ENCODE results near the gene ILF3. TPM values are rescaled to one million over a fixed set of nuclear protein-coding genes. Genes with fewer than 3 reads are reported as not detected.
A peak's percentile ranks its signal among the peaks of the same experiment; 100 is the strongest.

The ILF3 gene
- total RNA-seq, 2 donors from 2014 or later = 286 to 439 TPM

DNA sequence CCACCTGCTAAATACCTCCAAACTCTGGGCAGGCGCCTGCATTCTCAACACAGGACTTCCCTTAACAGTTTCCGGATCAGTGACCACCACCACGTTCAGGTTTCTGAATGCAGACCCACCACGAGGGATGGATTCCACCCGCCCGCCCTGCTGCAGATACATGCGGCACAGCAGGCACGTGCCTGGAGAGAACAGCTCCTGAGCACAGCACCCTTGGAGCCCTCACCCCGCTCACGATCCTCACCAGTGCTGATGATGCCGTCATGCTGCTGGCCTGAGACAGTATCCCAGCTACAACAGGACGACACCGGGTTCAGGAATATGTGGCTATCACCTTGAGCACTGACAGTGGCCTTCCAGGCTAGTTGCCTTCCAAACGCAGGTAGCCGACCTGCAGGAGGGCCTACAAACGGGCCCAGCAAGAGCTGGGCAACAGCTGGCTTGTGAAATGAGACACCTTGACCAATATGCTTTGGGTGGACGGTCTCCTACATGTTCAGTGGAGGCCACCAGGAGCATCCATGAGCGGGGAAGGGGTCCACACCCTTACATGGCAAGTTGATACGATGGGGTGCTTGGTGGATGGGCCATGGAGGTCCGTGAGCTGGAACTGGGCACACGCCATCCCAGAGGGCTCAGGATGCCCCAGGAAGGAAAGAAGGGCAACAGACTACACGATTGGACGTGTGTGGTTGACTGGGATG lies 37.2 kb downstream of the ILF3 start:
- Mint-ChIP-seq H3K27me3 (no peaks in the 10 kb centered on the region), H3K36me3 (ENCODE audit: low read depth) (peaks cover 55% of the 10 kb centered on the region), H3K9me3 (no peaks in the 10 kb centered on the region), H3K4me1 (peaks cover 5% of the 10 kb centered on the region), H3K4me3 (no peak overlapping the region), H3K27ac (peak overlapping the region; percentile 65)
- ATAC-seq (replicated peaks) = no peak

DNA sequence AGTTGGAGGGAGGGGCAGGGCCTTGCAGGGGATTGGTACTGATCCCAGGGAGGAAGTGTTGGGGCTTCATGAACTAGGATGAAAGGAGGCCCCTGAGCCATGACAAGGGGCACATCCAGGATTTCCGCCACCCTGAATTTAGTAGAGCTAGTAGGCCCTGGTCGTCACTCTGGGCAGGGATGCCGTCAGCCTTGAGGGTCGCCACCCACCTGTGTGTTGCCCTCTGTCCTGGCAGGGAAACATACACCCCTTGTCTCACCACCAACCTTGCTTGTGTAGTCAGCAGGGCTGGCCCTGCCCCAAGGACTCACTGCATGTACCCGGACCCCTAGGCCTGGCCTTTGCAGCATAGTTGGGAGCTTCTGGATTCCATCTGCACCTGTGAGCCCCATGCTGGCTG lies 37.7 kb downstream of the ILF3 start:
- ATAC-seq (replicated peaks) = no peak
- peak overlapping the region; percentile 65 for H3K27ac Mint-ChIP-seq
- H3K36me3 Mint-ChIP-seq (ENCODE audit: low read depth) = peaks cover 50% of the 10 kb centered on the region
- H3K27me3 Mint-ChIP-seq = no peaks in the 10 kb centered on the region
- peaks cover 5% of the 10 kb centered on the region for H3K4me1 Mint-ChIP-seq
- no peak overlapping the region for H3K4me3 Mint-ChIP-seq
- H3K9me3 Mint-ChIP-seq = no peaks in the 10 kb centered on the region

DNA sequence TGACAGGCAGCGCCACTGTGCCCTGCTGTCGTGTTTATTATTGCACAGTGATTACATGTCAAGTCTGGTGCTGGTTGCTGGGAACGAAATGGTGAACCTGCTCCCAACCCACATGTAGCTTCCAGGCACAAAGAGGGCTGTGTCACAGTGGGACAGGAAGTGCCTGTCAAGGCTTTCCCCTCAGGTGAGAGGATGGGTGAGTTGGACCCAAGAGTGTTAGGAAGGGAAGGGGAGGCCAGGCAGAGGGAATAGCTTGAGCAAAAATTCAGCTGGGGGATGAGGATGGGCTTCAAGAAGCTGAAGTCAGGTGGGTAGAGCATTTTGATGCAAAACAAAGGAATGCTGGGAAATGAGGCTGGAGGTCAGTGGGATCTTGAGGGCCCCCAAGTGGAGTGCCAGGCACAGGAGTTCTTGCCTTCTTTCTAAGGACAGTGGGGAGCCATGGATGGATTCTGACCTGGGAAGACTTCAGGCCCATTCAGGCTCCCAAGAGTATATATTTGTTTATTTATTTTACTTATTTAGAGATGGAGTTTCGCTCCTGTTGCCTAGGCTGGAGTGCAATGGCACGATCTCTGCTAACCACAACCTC lies 38.6 kb downstream of the ILF3 start:
- Mint-ChIP-seq H3K4me3 (no peak overlapping the region), H3K27me3 (no peaks in the 10 kb centered on the region), H3K27ac (no peak overlapping the region)

DNA sequence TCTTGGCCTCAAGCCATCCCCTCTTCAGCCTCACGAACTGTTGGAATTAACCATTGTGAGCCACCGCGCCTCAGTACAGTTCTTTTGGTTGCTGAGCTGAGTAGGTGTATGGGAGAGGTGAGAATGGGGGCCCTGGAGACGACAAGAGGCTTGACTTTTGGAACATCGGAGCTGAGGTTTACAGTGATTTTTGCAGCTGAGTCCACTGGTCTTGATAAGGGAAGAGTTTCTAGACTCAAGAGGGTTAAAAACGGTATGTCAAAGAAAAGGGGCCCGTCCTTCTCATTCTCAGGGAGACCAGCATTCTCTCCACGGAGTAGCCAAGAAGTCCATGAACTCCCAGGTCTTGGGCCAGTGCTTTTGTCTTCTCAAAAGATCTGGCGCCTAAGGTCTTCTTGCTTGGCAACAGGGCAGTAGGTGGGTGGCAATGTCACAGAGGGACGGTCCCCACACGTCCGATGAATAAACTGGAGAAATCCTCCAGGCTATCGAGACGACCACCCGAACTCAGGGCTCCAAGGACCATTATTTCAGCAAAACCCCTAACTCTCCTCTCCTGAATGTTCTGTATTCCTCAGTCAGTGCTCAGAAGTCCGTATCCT lies 40.7 kb downstream of the ILF3 start:
- no peak for ATAC-seq (replicated peaks)
- Mint-ChIP-seq H3K27me3 (no peaks in the 10 kb centered on the region), H3K9me3 (no peaks in the 10 kb centered on the region), H3K36me3 (ENCODE audit: low read depth) (peaks cover 21% of the 10 kb centered on the region), H3K4me3 (peak overlapping the region; percentile 83), H3K4me1 (peaks cover 5% of the 10 kb centered on the region), H3K27ac (no peak overlapping the region)

More for the DNA sequence above, 38.6 kb downstream of the ILF3 start:
- ATAC-seq (replicated peaks) = no peak
- Mint-ChIP-seq H3K4me1 (peaks cover 5% of the 10 kb centered on the region), H3K9me3 (no peaks in the 10 kb centered on the region), H3K36me3 (ENCODE audit: low read depth) (peaks cover 41% of the 10 kb centered on the region)

- no peak overlapping the region for H3K27ac Mint-ChIP-seq
- H3K36me3 Mint-ChIP-seq (ENCODE audit: low read depth) = peaks cover 12% of the 10 kb centered on the region
- no peaks in the 10 kb centered on the region for H3K9me3 Mint-ChIP-seq
- peaks cover 5% of the 10 kb centered on the region for H3K4me1 Mint-ChIP-seq
- peak; percentile 99 for ATAC-seq (replicated peaks)
- H3K4me3 Mint-ChIP-seq = peak overlapping the region; percentile 83
- H3K27me3 Mint-ChIP-seq = no peaks in the 10 kb centered on the region
Measured at GRCh38 chr19:10695401-10696398, 41.6 kb downstream of the ILF3 start.

GRCh38 chr19:10699650-10700335 lies 45.6 kb downstream of the ILF3 start:
- ATAC-seq (replicated peaks) = no peak
- H3K9me3 Mint-ChIP-seq = no peaks in the 10 kb centered on the region
- no peak overlapping the region for H3K4me3 Mint-ChIP-seq
- H3K36me3 Mint-ChIP-seq (ENCODE audit: low read depth) = no peaks in the 10 kb centered on the region
- no peaks in the 10 kb centered on the region for H3K27me3 Mint-ChIP-seq
- H3K27ac Mint-ChIP-seq = no peak overlapping the region
- H3K4me1 Mint-ChIP-seq = peaks cover 10% of the 10 kb centered on the region

DNA sequence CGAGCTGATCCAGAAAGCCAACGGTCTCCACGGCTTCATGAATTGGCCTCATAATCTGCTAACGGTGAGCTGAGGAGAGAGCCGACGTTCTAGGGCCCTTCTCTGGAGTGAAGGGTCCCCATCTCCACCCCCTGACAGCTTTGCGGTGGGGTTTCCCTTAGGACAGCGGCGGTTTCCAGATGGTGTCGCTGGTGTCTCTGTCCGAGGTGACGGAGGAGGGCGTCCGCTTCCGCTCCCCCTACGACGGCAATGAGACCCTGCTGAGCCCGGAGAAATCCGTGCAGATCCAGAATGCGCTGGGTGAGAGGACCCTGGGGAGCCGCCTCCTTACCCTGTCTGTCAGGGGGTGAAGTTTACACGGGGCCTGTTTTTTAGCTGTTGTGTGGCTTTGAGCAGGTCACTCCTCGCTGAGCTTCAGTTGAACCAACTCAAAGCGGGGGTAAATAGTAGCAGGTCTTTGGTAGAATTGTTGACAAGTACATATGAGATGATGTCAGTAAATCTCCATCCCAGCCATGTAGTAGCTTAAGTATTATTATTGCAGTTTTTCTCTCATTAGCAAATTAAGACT lies 47.9 kb downstream of the ILF3 start:
- ATAC-seq (replicated peaks) = peak; percentile 18
- H3K36me3 Mint-ChIP-seq (ENCODE audit: low read depth) = peaks cover 10% of the 10 kb centered on the region
- H3K27ac Mint-ChIP-seq = peak overlapping the region; percentile 61
- H3K4me1 Mint-ChIP-seq = peaks cover 5% of the 10 kb centered on the region
- H3K4me3 Mint-ChIP-seq = peak overlapping the region; percentile 83
- H3K9me3 Mint-ChIP-seq = no peaks in the 10 kb centered on the region
- H3K27me3 Mint-ChIP-seq = no peaks in the 10 kb centered on the region

GRCh38 chr19:10706990-10707389 lies 52.8 kb downstream of the ILF3 start:
- Mint-ChIP-seq H3K9me3 (no peaks in the 10 kb centered on the region), H3K4me1 (no peaks in the 10 kb centered on the region), H3K27me3 (no peaks in the 10 kb centered on the region), H3K36me3 (ENCODE audit: low read depth) (peaks cover 44% of the 10 kb centered on the region), H3K27ac (no peak overlapping the region), H3K4me3 (no peak overlapping the region)
- no peak for ATAC-seq (replicated peaks)

DNA sequence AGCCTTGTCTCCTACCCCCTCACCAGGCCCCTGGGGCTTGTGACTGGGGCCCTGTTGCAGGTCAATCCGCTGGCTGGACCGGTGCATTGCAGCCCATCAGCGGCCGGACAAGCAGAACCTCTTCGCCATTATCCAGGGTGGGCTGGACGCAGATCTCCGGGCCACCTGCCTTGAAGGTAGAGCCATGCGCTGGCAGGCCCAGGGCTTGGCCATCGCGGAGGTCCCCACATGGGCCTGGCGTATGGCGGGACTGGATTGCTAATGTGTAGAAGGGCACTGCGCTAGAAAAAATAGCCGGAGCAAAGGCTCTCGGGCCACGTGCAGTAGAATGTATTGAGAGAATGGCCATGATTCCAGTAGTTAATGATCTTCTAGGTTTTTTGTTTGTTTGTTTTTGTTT lies 53.3 kb downstream of the ILF3 start:
- no peak overlapping the region for H3K27ac Mint-ChIP-seq
- H3K36me3 Mint-ChIP-seq (ENCODE audit: low read depth) = peaks cover 48% of the 10 kb centered on the region
- ATAC-seq (replicated peaks) = no peak
- H3K4me3 Mint-ChIP-seq = no peak overlapping the region
- no peaks in the 10 kb centered on the region for H3K27me3 Mint-ChIP-seq
- H3K9me3 Mint-ChIP-seq = no peaks in the 10 kb centered on the region
- no peaks in the 10 kb centered on the region for H3K4me1 Mint-ChIP-seq

- H3K9me3 Mint-ChIP-seq = no peaks in the 10 kb centered on the region
- ATAC-seq (replicated peaks) = no peak
- no peak overlapping the region for H3K27ac Mint-ChIP-seq
- H3K4me3 Mint-ChIP-seq = no peak overlapping the region
- H3K27me3 Mint-ChIP-seq = no peaks in the 10 kb centered on the region
- H3K4me1 Mint-ChIP-seq = no peaks in the 10 kb centered on the region
- peaks cover 48% of the 10 kb centered on the region for H3K36me3 Mint-ChIP-seq (ENCODE audit: low read depth)
Measured at GRCh38 chr19:10708291-10708690, 54.1 kb downstream of the ILF3 start.

DNA sequence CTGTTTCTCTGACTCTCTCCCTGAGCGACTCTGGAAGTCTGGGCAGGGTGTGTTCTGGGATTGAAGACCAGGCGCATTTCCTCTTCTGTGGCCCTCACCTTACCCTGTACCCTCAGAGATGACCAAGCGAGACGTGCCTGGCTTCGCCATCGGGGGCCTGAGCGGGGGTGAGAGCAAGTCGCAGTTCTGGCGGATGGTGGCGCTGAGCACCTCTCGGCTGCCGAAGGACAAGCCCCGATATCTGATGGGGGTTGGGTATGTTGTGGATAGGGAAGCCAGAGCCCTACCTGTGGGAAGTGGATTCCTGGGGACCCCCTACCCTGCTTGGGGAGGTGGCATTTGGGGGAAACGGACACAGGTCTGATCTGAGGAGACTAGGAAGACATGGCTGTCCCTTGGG lies 57.9 kb downstream of the ILF3 start:
- H3K9me3 Mint-ChIP-seq = no peaks in the 10 kb centered on the region
- peaks cover 46% of the 10 kb centered on the region for H3K36me3 Mint-ChIP-seq (ENCODE audit: low read depth)
- H3K27ac Mint-ChIP-seq = peak overlapping the region; percentile 46
- no peaks in the 10 kb centered on the region for H3K27me3 Mint-ChIP-seq
- no peaks in the 10 kb centered on the region for H3K4me1 Mint-ChIP-seq
- no peak overlapping the region for H3K4me3 Mint-ChIP-seq
- ATAC-seq (replicated peaks) = no peak

DNA sequence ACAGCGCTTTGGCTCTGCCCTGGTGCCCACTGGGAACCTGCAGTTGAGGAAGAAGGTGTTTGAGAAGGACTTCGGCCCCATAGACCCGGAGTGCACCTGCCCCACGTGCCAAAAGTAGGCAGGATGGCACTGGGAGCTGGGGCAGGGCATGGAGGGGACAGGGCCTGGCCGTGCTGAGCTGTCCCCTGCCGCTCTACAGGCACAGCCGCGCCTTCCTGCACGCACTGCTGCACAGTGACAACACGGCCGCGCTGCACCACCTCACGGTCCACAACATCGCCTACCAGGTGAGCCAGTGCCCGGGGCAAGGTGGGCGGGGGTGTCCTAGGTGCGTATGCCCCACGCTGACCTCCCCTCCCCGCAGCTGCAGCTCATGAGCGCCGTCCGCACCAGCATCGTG lies 58.6 kb downstream of the ILF3 start:
- Mint-ChIP-seq H3K27ac (no peak overlapping the region), H3K9me3 (no peaks in the 10 kb centered on the region), H3K4me1 (no peaks in the 10 kb centered on the region), H3K27me3 (no peaks in the 10 kb centered on the region), H3K4me3 (no peak overlapping the region), H3K36me3 (ENCODE audit: low read depth) (peaks cover 39% of the 10 kb centered on the region)
- ATAC-seq (replicated peaks) = no peak

DNA sequence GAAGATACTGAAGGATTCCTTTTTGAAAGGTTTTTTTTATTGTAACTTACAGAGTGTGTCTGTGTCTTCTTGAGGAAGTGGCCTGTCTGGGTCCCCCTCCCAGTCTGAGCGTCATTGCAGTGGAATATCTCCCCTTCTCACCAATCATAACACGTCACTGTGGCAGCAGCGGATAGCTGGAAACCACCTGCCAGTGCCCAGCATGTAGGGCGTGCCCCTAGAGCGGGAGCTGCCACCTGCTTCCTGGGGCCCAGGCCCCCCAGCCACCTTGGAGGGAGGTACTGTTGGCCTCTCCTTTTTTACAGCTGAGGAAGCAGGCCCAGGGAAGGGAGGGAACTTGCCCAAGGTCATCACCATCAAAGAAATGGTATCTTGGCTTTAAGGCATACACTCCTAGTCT lies 59.2 kb downstream of the ILF3 start:
- no peak for ATAC-seq (replicated peaks)
- no peak overlapping the region for H3K4me3 Mint-ChIP-seq
- peaks cover 34% of the 10 kb centered on the region for H3K36me3 Mint-ChIP-seq (ENCODE audit: low read depth)
- no peaks in the 10 kb centered on the region for H3K4me1 Mint-ChIP-seq
- H3K9me3 Mint-ChIP-seq = no peaks in the 10 kb centered on the region
- H3K27me3 Mint-ChIP-seq = no peaks in the 10 kb centered on the region
- no peak overlapping the region for H3K27ac Mint-ChIP-seq

GRCh38 chr19:10717054-10717355 lies 62.9 kb downstream of the ILF3 start:
- Mint-ChIP-seq H3K27ac (peak overlapping the region; percentile 87), H3K27me3 (no peaks in the 10 kb centered on the region), H3K4me3 (peak overlapping the region; percentile 97), H3K36me3 (ENCODE audit: low read depth) (peaks cover 13% of the 10 kb centered on the region), H3K4me1 (peaks cover 6% of the 10 kb centered on the region), H3K9me3 (no peaks in the 10 kb centered on the region)
- ATAC-seq (replicated peaks) = no peak
